Pancreas (tissue), 10 donors: Measurements from ENCODE around the gene CDADC1. TPM values are rescaled to one million over a fixed set of nuclear protein-coding genes. Genes with fewer than 3 reads are reported as not detected.

Source experiments
- ATAC-seq, 4 donors: fragments of 200-7000 bp; cut with Tn5 transposase; one replicate each; pipeline versions ENCODE4 v1.8.0 to v1.9.1; 2020; ENCODE audit warnings: mild to moderate bottlenecking in 4 of 4, moderate library complexity in 4 of 4
- DNase-seq, 6 donors: peaks; one replicate each; pipeline ENCODE4 v3.0.0-alpha.2; 2020
- FAIRE-seq: peaks from 2 replicates; lab custom pipeline; 2012; peaks lifted over from hg19 to GRCh38; lab: Jason Lieb, UNC
- H3K27ac ChIP-seq, 4 donors: fragments of 200-600 bp; sonication (generic); 1 replicate in 3 of 4; 2 replicates in 1 of 4; pipeline versions ENCODE4 v1.5.0 to v1.8.0; 2020
- H3K27me3 ChIP-seq, 4 donors: fragments of 200-600 bp; one replicate each; pipeline ENCODE4 v1.8.0; 2021
- H3K36me3 ChIP-seq, 3 donors: fragments of 200-600 bp; sonication (generic) in 1 of 3; one replicate each; pipeline versions ENCODE4 v1.5.0 to v1.8.0; 2020 to 2021
- H3K4me1 ChIP-seq, 3 donors: fragments of 200-600 bp; one replicate each; pipeline ENCODE4 v1.8.0; 2021
- H3K4me3 ChIP-seq, 4 donors: fragments of 200-600 bp; sonication (generic) in 2 of 4; one replicate each; pipeline versions ENCODE4 v1.5.0 to v1.8.0; 2020 to 2021
- H3K9me3 ChIP-seq, 4 donors: fragments of 200-600 bp; one replicate each; pipeline ENCODE4 v1.8.0; 2021
- WGBS, 2 donors: extraction: QIAGEN DNeasy Blood & Tissue Kit; methylation state at CpG; one replicate each; pipeline ENCODE4 v1.1.7; 2013; 5-methylcytosine and 5-hydroxymethylcytosine counted together
- intact Hi-C, 3 donors: fragments of 100-400 bp; cut with DNase I; formaldehyde crosslinking; loops; one replicate each; pipeline versions ENCODE4 v1.11.1 to v1.14.2; 2022
- polyA plus RNA-seq, 2 donors: library from polyadenylated mRNA; stranded (reverse); fragments of 200-250 nt; gene quantifications; one replicate each; pipeline ENCODE4 v1.2.3, GENCODE V29; 2013
- total RNA-seq, 6 donors: library from RNA; stranded (reverse); fragmentation: NEBNext Ultra II Directional in 4 of 6; extraction: Animal tissue kit (Norgen Biotek cat#: 25700) in 4 of 6; gene quantifications; one replicate each; pipeline versions ENCODE4 v1.2.1 to v1.2.4, GENCODE V29; 2021 to 2023
- TF ChIP-seq, protein P1 (sequence below), 4 donors: fragments of 200-600 bp; sonication (generic) in 3 of 4; IDR thresholded peaks; one replicate each; pipeline versions ENCODE4 v1.5.0 to v1.8.0; 2021; ENCODE audit warnings: antibody characterized with exemption in 4 of 4
- donor health status: healthy with polysubstance abuse.
- donor health status: DM: no; HTN: no; CAD: no; lungs with moderate emphysema.
- donor health status: DM: no; HTN: no; CAD: no.
- donor health status: control.
- donor health status: control.
- donor health status: Bipolar disorder and iron deficiency.
- donor health status: DM: yes; HTN: yes; CAD: no.
- donor health status: DM: no; HTN: no; CAD: no.
- donor health status: DM: no; HTN: no; CAD: no.
- donor health status: DM: yes; HTN: yes; CAD: no.

The CDADC1 gene
- total and polyA plus RNA-seq, 8 donors: 2.5 to 4.4 (median 3.5) TPM

DNA sequence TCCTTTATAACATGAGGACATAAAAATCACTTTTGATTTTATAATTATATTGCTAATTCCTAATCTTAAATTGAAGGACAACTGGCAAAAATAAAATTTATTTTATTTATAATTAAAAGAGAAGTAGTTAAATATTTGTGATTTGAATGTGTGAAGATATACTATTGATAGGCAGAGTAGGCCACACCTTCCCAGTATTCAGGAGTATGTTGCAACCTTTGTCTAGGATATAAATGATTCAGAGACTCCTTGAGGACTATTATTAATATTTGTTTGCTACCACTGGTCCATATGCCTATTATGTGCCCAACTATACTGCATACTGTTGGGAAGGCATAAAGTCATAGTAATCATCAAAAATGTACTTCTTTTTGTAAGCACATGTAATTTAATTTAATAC, 94.2 kb downstream of the CDADC1 start:
- ATAC-seq (no peak), FAIRE-seq (no peak), DNase-seq (no peak)
- Histone ChIP-seq H3K4me3 (no peak overlapping the region), H3K27me3 (no peaks in the 10 kb centered on the region), H3K36me3 (no peaks in the 10 kb centered on the region), H3K4me1 (peaks cover 0 to 9% (median 0%) of the 10 kb centered on the region in 3 donors), H3K27ac (no peak overlapping the region), H3K9me3 (no peaks in the 10 kb centered on the region)
- intact Hi-C loops: no loop called here
- TF ChIP-seq, protein P1, sequence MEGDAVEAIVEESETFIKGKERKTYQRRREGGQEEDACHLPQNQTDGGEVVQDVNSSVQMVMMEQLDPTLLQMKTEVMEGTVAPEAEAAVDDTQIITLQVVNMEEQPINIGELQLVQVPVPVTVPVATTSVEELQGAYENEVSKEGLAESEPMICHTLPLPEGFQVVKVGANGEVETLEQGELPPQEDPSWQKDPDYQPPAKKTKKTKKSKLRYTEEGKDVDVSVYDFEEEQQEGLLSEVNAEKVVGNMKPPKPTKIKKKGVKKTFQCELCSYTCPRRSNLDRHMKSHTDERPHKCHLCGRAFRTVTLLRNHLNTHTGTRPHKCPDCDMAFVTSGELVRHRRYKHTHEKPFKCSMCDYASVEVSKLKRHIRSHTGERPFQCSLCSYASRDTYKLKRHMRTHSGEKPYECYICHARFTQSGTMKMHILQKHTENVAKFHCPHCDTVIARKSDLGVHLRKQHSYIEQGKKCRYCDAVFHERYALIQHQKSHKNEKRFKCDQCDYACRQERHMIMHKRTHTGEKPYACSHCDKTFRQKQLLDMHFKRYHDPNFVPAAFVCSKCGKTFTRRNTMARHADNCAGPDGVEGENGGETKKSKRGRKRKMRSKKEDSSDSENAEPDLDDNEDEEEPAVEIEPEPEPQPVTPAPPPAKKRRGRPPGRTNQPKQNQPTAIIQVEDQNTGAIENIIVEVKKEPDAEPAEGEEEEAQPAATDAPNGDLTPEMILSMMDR (IDR thresholded peaks at IDR 0.05): no peak

DNA sequence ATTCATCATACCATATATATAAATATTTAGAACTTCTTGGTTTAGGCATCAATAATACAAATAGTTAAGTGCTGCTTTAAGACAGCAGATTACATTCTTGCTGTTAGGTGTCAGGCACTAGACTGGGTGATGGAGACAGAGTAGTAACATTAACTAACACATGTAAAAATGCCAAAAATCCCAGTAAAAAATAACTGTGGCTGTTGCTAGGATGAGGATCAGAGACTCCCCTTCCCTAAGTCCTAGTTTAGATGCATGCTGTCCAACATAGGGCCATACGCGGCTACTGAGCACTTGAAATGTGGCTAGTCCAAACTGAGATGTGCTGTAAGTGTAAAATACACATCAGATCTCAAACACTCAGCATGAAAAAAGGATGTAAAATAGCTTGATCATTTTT, 94.7 kb downstream of the CDADC1 start:
- H3K4me3 ChIP-seq: no peak overlapping the region
- intact Hi-C loops: no loop called here
- no peak for FAIRE-seq
- ATAC-seq: no peak
- no peak overlapping the region for H3K27ac ChIP-seq
- DNase-seq: no peak
- H3K36me3 ChIP-seq: no peaks in the 10 kb centered on the region
- H3K9me3 ChIP-seq: no peaks in the 10 kb centered on the region
- WGBS, 2 donors: 96 to 100% methylated on average over 2 of the region's 2 CpGs
- no peaks in the 10 kb centered on the region for H3K27me3 ChIP-seq
- TF ChIP-seq, protein P1 (IDR thresholded peaks at IDR 0.05): no peak
- peaks cover 0 to 12% (median 0%) of the 10 kb centered on the region in 3 donors for H3K4me1 ChIP-seq

Other genes with a start within 250 kb of the CDADC1 start
- not detected for gene MLNR, start 27.6 kb upstream of the CDADC1 start, total RNA-seq
- gene MLNR, start 27.6 kb upstream of the CDADC1 start, polyA plus RNA-seq: not detected
- gene CAB39L, start 196.1 kb downstream of the CDADC1 start, total RNA-seq: 1 to 10 TPM; 4.1 to 8.4 (median 5.0) TPM
- gene CAB39L, start 196.1 kb downstream of the CDADC1 start, polyA plus RNA-seq: 1 to 10 TPM; 2.7 to 7.2 TPM
- 1 to 10 TPM; 5.1 to 8.9 (median 6.6) TPM for gene SETDB2, start 196.3 kb downstream of the CDADC1 start, total RNA-seq
- 1 to 10 TPM; 3.1 to 5.1 TPM for gene SETDB2, start 196.3 kb downstream of the CDADC1 start, polyA plus RNA-seq
- gene PHF11, start 248.0 kb downstream of the CDADC1 start, total RNA-seq: 10 to 100 TPM; 14.5 to 28.2 (median 19.5) TPM
- 10 to 100 TPM; 53.3 to 58.5 TPM for gene PHF11, start 248.0 kb downstream of the CDADC1 start, polyA plus RNA-seq